Psoas muscle (tissue), 8 donors: ENCODE results near the gene SOX8. TPM values are rescaled to one million over a fixed set of nuclear protein-coding genes. Genes with fewer than 3 reads are reported as not detected.

ENCODE experiments used
- ATAC-seq, 4 donors: fragments of 200-7000 bp; cut with Tn5 transposase; one replicate each; pipeline ENCODE4 v1.9.1; 2020; ENCODE audit warnings: moderate library complexity in 3 of 4, mild to moderate bottlenecking in 2 of 4
- DNase-seq, 2 donors: peaks; one replicate each; pipeline ENCODE4 v3.0.0-alpha.2; 2020
- H3K27ac ChIP-seq: fragments of 200-600 bp; one replicate; pipeline ENCODE4 v1.8.0; 2022
- H3K27me3 ChIP-seq, 3 donors: fragments of 200-600 bp in 1 of 3; one replicate each; pipeline versions ENCODE4 v1.6.1 to v1.8.0; 2013 to 2022; ENCODE audit warnings: low read length in 2 of 3, mild to moderate bottlenecking in 2 of 3, moderate library complexity in 1 of 3; ENCODE audit not compliant: insufficient read depth in 3 of 3
- H3K36me3 ChIP-seq, 2 donors: fragments of 200-600 bp in 1 of 2; one replicate each; pipeline versions ENCODE4 v1.6.1 to v1.8.0; 2013 to 2022; ENCODE audit warnings: low read depth in 1 of 2, mild to moderate bottlenecking in 1 of 2, moderate library complexity in 1 of 2; ENCODE audit not compliant: insufficient read depth in 1 of 2
- H3K4me1 ChIP-seq: fragments of 200-600 bp; one replicate; pipeline ENCODE4 v1.8.0; 2022
- H3K4me3 ChIP-seq: fragments of 200-600 bp; one replicate; pipeline ENCODE4 v1.8.0; 2022; ENCODE audit warnings: mild to moderate bottlenecking
- H3K9me3 ChIP-seq: fragments of 200-600 bp; one replicate; pipeline ENCODE4 v1.8.0; 2022
- WGBS, 3 donors: extraction: QIAGEN DNeasy Blood & Tissue Kit; methylation state at CpG; one replicate each; pipeline versions ENCODE4 v1.1.6 to v1.1.7; 2013; 5-methylcytosine and 5-hydroxymethylcytosine counted together
- intact Hi-C, 2 donors: fragments of 100-400 bp; cut with DNase I; formaldehyde crosslinking; loops; one replicate each; pipeline versions ENCODE4 v1.11.0 to v1.14.2; 2022
- polyA plus RNA-seq, 3 donors: library from polyadenylated mRNA; stranded (reverse); fragments of 200-250 nt; gene quantifications; one replicate each; pipeline ENCODE4 v1.2.3, GENCODE V29; 2013
- total RNA-seq, 4 donors: library from RNA; stranded (reverse); fragmentation: NEBNext Ultra II Directional in 2 of 4; extraction: Animal tissue kit (Norgen Biotek cat#: 25700) in 2 of 4; gene quantifications; one replicate each; pipeline versions ENCODE4 v1.2.1 to v1.2.4, GENCODE V29; 2021 to 2023
- TF ChIP-seq, protein P1 (sequence below): fragments of 200-600 bp; IDR thresholded peaks from one replicate; pipeline ENCODE4 v1.8.0; 2022; ENCODE audit warnings: antibody characterized with exemption
- donor health status: healthy with polysubstance abuse.
- donor health status: DM: no; HTN: no; CAD: no; lungs with moderate emphysema.
- donor health status: Bipolar disorder and iron deficiency.
- donor health status: healthy.
- donor health status: DM: yes; HTN: yes; CAD: no.
- donor health status: DM: no; HTN: no; CAD: no.
- donor health status: DM: no; HTN: no; CAD: no.
- donor health status: DM: yes; HTN: yes; CAD: no.

SOX8 gene
- total and polyA plus RNA-seq, 7 donors: 0.45 to 5.0 (median 0.74) TPM

DNA sequence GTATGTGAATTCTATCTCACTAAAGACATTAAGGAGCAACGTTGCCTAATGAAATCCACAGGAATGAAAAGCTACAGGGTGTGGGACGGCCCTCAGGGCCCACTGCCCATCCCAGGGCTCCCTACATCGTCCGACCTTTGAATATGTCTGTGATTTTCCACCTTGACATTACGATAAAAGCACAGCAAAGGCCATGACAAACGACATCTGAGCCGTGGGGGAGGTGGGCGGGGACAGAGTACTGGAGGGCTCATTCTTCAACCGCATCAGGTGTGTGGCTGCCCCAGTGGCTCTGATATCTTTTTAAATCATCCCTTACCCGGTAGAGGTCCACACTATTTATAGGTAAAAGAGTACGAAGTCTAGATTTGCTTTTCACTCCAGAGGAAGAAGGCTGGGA is 45.9 kb upstream of the SOX8 start:
- ATAC-seq (no peak), DNase-seq (peak in 1 of 2 donors; percentile 21)
- intact Hi-C loops: no loop called here
- Histone ChIP-seq H3K27me3 (no peaks in the 10 kb centered on the region), H3K27ac (no peak overlapping the region), H3K4me1 (no peaks in the 10 kb centered on the region), H3K36me3 (peaks cover 0 to 31% of the 10 kb centered on the region in 2 donors), H3K9me3 (no peaks in the 10 kb centered on the region), H3K4me3 (no peak overlapping the region)
- TF ChIP-seq, protein P1, sequence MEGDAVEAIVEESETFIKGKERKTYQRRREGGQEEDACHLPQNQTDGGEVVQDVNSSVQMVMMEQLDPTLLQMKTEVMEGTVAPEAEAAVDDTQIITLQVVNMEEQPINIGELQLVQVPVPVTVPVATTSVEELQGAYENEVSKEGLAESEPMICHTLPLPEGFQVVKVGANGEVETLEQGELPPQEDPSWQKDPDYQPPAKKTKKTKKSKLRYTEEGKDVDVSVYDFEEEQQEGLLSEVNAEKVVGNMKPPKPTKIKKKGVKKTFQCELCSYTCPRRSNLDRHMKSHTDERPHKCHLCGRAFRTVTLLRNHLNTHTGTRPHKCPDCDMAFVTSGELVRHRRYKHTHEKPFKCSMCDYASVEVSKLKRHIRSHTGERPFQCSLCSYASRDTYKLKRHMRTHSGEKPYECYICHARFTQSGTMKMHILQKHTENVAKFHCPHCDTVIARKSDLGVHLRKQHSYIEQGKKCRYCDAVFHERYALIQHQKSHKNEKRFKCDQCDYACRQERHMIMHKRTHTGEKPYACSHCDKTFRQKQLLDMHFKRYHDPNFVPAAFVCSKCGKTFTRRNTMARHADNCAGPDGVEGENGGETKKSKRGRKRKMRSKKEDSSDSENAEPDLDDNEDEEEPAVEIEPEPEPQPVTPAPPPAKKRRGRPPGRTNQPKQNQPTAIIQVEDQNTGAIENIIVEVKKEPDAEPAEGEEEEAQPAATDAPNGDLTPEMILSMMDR: no peak
- 75 to 82% (median 76%) methylated on average over 11 of the region's 11 CpGs for WGBS, 3 donors

DNA sequence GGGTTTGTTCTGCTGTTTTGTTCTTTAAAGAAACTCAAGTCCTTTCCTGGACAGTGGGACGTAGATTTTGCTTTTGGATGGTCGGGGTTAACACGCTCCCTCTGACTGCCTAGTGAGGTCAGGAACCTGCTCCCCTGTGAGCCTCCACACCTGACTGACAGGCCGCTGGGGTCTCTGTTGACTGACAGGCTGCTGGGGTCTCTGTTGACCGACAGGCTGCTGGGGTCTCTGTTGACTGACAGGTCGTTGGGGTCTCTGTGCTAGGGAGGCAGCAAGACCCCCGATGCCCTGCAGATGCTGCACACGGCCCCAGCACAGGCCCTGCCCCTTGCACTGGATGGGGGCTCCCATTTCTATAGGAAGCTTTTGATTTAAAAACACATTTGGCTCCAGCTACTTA is 44.3 kb upstream of the SOX8 start:
- intact Hi-C loops: no loop called here
- Histone ChIP-seq H3K4me3 (no peak overlapping the region), H3K27ac (no peak overlapping the region), H3K27me3 (no peaks in the 10 kb centered on the region), H3K4me1 (no peaks in the 10 kb centered on the region), H3K9me3 (peaks cover 13% of the 10 kb centered on the region), H3K36me3 (peaks cover 2 to 28% of the 10 kb centered on the region in 2 donors)
- no peak for ATAC-seq
- peak in 1 of 2 donors; percentile 6 for DNase-seq
- WGBS, 3 donors: 64 to 86% (median 78%) methylated on average over 8 of the region's 8 CpGs
- TF ChIP-seq, protein P1: no peak

DNA sequence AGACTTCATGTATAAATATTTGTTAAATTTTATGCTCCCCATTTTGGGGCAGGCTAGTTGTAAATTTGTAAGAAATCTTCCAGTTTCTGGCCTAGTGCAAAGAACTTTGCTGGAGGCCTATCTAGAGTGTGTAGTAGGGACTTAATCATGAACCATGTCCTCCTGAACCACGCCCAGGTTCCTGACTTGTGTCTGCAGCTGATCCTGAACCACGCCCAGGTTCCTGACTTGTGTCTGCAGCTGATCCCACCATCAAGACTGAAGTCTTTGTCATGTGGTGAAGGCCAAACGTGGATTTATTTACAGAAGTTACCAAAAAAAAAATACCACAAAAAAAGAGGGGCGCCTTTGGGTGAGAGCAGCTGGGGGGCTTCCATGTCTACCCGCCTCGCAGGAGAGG is 43.8 kb upstream of the SOX8 start:
- TF ChIP-seq, protein P1: no peak
- peaks cover 2 to 26% of the 10 kb centered on the region in 2 donors for H3K36me3 ChIP-seq
- no peak for ATAC-seq
- H3K4me1 ChIP-seq: no peaks in the 10 kb centered on the region
- H3K9me3 ChIP-seq: peaks cover 13% of the 10 kb centered on the region
- H3K27ac ChIP-seq: no peak overlapping the region
- H3K4me3 ChIP-seq: no peak overlapping the region
- no peak for DNase-seq
- intact Hi-C loops: no loop called here
- H3K27me3 ChIP-seq: no peaks in the 10 kb centered on the region
- WGBS, 3 donors: 81 to 93% (median 86%) methylated on average over 6 of the region's 6 CpGs

DNA sequence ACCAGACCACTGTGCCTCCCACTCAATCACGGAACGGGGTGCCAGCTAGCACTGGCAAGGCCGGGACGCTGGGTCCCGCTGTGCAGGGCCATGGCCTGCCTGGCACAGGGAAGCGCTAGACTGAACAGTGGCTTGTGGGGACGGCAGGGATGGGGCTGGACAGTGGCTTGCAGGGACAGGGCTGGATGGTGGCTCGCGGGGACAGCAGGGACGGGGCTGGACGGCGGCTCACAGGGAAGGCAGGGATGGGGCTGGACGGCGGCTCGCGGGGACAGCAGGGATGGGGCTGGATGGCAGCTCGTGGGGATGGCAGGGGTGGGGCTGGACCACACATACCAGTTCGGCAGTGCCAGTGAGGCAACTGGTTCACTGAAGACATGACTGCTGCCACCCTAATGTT is 43.4 kb upstream of the SOX8 start:
- peaks cover 13% of the 10 kb centered on the region for H3K9me3 ChIP-seq
- H3K4me1 ChIP-seq: no peaks in the 10 kb centered on the region
- no peaks in the 10 kb centered on the region for H3K27me3 ChIP-seq
- intact Hi-C loops: no loop called here
- peaks cover 2 to 21% of the 10 kb centered on the region in 2 donors for H3K36me3 ChIP-seq
- H3K4me3 ChIP-seq: no peak overlapping the region
- H3K27ac ChIP-seq: no peak overlapping the region
- 81 to 94% (median 87%) methylated on average over 16 to 18 of the region's 18 CpGs for WGBS, 3 donors
- DNase-seq: peak in 1 of 2 donors; percentile 32
- ATAC-seq: no peak
- TF ChIP-seq, protein P1: no peak

DNA sequence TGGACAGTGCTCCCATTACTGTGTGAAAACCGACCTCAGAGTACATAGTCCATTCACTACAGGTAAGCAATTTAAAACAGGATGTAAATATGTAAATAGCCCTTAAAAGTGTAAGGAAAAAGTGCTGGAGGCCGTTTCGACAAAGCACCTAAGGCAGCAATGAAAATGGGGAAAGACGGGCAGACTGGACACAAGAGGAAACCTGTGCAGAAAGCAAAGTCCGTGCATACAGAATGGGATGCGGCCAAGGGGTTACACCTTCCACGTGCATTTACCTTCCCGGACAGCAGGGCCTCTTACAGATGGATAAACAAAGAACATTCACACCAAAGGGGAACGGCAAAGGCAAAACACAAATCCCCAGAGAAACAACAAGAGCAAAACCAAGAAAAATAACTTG is 42.8 kb upstream of the SOX8 start:
- intact Hi-C loops: no loop called here
- TF ChIP-seq, protein P1: no peak
- H3K36me3 ChIP-seq: peaks cover 2 to 15% of the 10 kb centered on the region in 2 donors
- no peak overlapping the region for H3K27ac ChIP-seq
- peaks cover 13% of the 10 kb centered on the region for H3K9me3 ChIP-seq
- no peaks in the 10 kb centered on the region for H3K4me1 ChIP-seq
- DNase-seq (no peak), ATAC-seq (no peak)
- no peak overlapping the region for H3K4me3 ChIP-seq
- H3K27me3 ChIP-seq: no peaks in the 10 kb centered on the region
- WGBS, 3 donors: 72 to 88% (median 81%) methylated on average over 9 of the region's 9 CpGs
